Heart right ventricle (tissue), 16 donors: Measurements from ENCODE around the gene KIF6. TPM values are rescaled to one million over a fixed set of nuclear protein-coding genes. Genes with fewer than 3 reads are reported as not detected.

Source experiments
- ATAC-seq, 8 donors: fragments of 200-7000 bp; cut with Tn5 transposase; one replicate each; pipeline ENCODE4 v1.9.1; 2020; ENCODE audit warnings: mild to moderate bottlenecking in 8 of 8, moderate library complexity in 8 of 8, moderate number of reproducible peaks in 1 of 8
- DNase-seq, 2 donors: peaks; one replicate each; pipeline ENCODE4 v3.0.0-alpha.2; 2020
- H3K27ac ChIP-seq, 10 donors: fragments of 200-600 bp; sonication (generic) in 2 of 10; one replicate each; pipeline versions ENCODE4 v1.5.0 to v1.8.0; 2020 to 2022; ENCODE audit warnings: mild to moderate bottlenecking in 3 of 10
- H3K27me3 ChIP-seq, 7 donors: fragments of 200-600 bp; one replicate each; pipeline ENCODE4 v1.8.0; 2021 to 2022; ENCODE audit warnings: mild to moderate bottlenecking in 2 of 7
- H3K36me3 ChIP-seq, 9 donors: fragments of 200-600 bp; sonication (generic) in 1 of 9; one replicate each; pipeline versions ENCODE4 v1.5.0 to v1.8.0; 2020 to 2022; ENCODE audit warnings: mild to moderate bottlenecking in 2 of 9
- H3K4me1 ChIP-seq, 9 donors: fragments of 200-600 bp; sonication (generic) in 1 of 9; one replicate each; pipeline versions ENCODE4 v1.5.0 to v1.8.0; 2020 to 2022; ENCODE audit warnings: mild to moderate bottlenecking in 4 of 9
- H3K4me3 ChIP-seq, 10 donors: fragments of 200-600 bp; sonication (generic) in 2 of 10; one replicate each; pipeline versions ENCODE4 v1.5.0 to v1.8.0; 2020 to 2022; ENCODE audit warnings: mild to moderate bottlenecking in 7 of 10, moderate library complexity in 2 of 10
- H3K9me3 ChIP-seq, 11 donors: fragments of 200-600 bp in 10 of 11; sonication (generic) in 2 of 11; one replicate each; pipeline versions ENCODE4 v1.5.0 to v1.8.0; 2013 to 2022; ENCODE audit warnings: mild to moderate bottlenecking in 2 of 11, control low read depth in 1 of 11, moderate library complexity in 1 of 11
- CTCF ChIP-seq, 9 donors: fragments of 200-600 bp; sonication (generic) in 2 of 9; IDR thresholded peaks; one replicate each; pipeline versions ENCODE4 v1.5.0 to v1.8.0; 2021 to 2022; ENCODE audit warnings: antibody characterized with exemption in 9 of 9, mild to moderate bottlenecking in 5 of 9, moderate library complexity in 1 of 9
- WGBS, 2 donors: extraction: QIAGEN DNeasy Blood & Tissue Kit; methylation state at CpG; one replicate each; pipeline ENCODE4 v1.1.7; 2013; ENCODE audit warnings: inconsistent platforms in 1 of 2; 5-methylcytosine and 5-hydroxymethylcytosine counted together
- intact Hi-C, 10 donors: fragments of 100-400 bp; cut with DNase I; formaldehyde crosslinking; loops; one replicate each; pipeline versions ENCODE4 v1.11.1 to v1.14.2; 2022
- polyA plus RNA-seq, 2 donors: library from polyadenylated mRNA; stranded (reverse); fragments of 200-250 nt; gene quantifications; one replicate each; pipeline ENCODE4 v1.2.3, GENCODE V29; 2013
- total RNA-seq, 10 donors: library from RNA; stranded (reverse); fragmentation: NEBNext Ultra II Directional in 3 of 10; extraction: Animal tissue kit (Norgen Biotek cat#: 25700) in 3 of 10; gene quantifications; one replicate each; pipeline versions ENCODE4 v1.2.1 to v1.2.4, GENCODE V29; 2021 to 2023
- donor health status: Arrhythmogenic right ventricular cardiomyopathy.
- donor health status: ischemic (EF 13 %, LVEDD 7.1; RV severe dilation, severe dysfunction).
- donor health status: healthy with polysubstance abuse.
- donor health status: DM: no; HTN: yes; CAD: no.
- donor health status: DM: no; HTN: no; CAD: no.
- donor health status: ischemic (EF 25% LVEDD 6.9; RV normal size, moderate dysfunction).
- donor health status: ischemic (EF 25% LVEDD 5.7; RV mildly dilated, moderate dysfunction).
- donor health status: healthy.
- donor health status: DM: yes; HTN: yes; CAD: no.
- donor health status: Ischemic cardiomyopathy.
- donor health status: ischemic (EF 35%, LVEDD 5.7; RV mildly dilated, moderate dysfunction).
- donor health status: nonischemic (EF 11% LVEDD 7.7; RV severe dilation, severe dysfunction).
- donor health status: DM: yes; HTN: yes; CAD: no.
- donor health status: PGD.
- donor health status: ischemic (EF 29% LVEDD 5.4; RV normal size, mild dysfunction).
- donor health status: nonischemic (EF 23%, LVEDD 6.1; RV moderate dilation, normal function).

The KIF6 gene
- total and polyA plus RNA-seq, 12 donors: 0.01 to 1.6 (median 0.45) TPM; not detected in 2

GRCh38 chr6:39321761-39322160 is 403.4 kb downstream of the KIF6 start:
- intact Hi-C loops: no loop called here
- Histone ChIP-seq H3K36me3 (no peaks in the 10 kb centered on the region), H3K4me1 (peaks cover 0 to 10% (median 0%) of the 10 kb centered on the region in 9 donors), H3K27ac (no peak overlapping the region), H3K27me3 (peaks cover 0 to 19% (median 7%) of the 10 kb centered on the region in 7 donors), H3K4me3 (no peak overlapping the region), H3K9me3 (no peaks in the 10 kb centered on the region)
- WGBS, 2 donors: 46 to 49% methylated on average over 5 of the region's 5 CpGs
- TF ChIP-seq CTCF (IDR thresholded peaks at IDR 0.05): no peak
- ATAC-seq (no peak), DNase-seq (no peak)

- peaks cover 0 to 18% (median 4%) of the 10 kb centered on the region in 7 donors for H3K27me3 ChIP-seq
- WGBS, 2 donors: 58 to 65% methylated on average over 10 of the region's 10 CpGs
- no peak overlapping the region for H3K4me3 ChIP-seq
- no peaks in the 10 kb centered on the region for H3K36me3 ChIP-seq
- peaks cover 0 to 10% (median 0%) of the 10 kb centered on the region in 9 donors for H3K4me1 ChIP-seq
- DNase-seq: no peak
- peak overlapping the region in 3 of 10 donors; percentile 22 to 31 (median 26) for H3K27ac ChIP-seq
- no peaks in the 10 kb centered on the region for H3K9me3 ChIP-seq
- TF ChIP-seq CTCF (IDR thresholded peaks at IDR 0.05): no peak
- peak in 4 of 8 donors; percentile 14 to 38 (median 16) for ATAC-seq
- intact Hi-C loops: no loop called here
Measured at GRCh38 chr6:39320363-39320984, 404.7 kb downstream of the KIF6 start.

DNA sequence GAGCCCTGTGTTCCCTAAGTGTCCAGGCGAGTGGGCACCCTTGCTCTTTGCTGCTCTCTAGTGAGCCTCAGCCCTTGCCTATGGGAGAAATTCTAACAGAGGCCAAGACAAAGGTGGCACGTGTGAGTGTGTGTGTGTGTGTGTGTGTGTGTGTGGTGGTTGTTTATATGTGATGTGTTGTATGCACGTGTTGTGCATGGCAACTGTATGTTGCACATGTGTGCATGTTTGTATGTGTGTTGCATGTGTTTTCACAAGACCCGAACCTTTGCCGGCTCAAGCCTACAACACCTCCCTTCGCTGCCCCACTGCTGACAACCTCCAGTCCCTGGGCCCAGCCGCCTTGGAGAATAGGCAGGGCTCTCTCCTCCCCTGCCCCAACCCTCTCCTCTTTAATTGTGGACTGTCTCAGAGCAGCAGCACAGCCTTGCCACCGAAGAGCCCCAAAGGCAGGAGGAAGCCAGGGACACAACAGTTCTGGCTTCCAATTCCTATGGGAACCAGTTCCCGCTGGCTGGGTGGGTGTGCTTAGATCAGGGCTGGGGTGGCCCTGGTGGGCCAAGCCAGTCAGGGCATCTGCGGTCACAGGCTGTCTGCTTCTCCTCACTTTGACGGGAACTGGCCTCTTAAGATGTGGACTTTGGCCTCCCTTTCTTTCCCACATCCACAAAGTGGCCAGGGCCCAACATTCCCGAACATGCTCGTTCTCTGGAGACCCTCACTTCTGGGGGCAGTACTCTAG is 405.4 kb downstream of the KIF6 start:
- no peak for DNase-seq
- ATAC-seq: peak in 6 of 8 donors; percentile 25 to 66 (median 44)
- TF ChIP-seq CTCF (IDR thresholded peaks at IDR 0.05): no peak

DNA sequence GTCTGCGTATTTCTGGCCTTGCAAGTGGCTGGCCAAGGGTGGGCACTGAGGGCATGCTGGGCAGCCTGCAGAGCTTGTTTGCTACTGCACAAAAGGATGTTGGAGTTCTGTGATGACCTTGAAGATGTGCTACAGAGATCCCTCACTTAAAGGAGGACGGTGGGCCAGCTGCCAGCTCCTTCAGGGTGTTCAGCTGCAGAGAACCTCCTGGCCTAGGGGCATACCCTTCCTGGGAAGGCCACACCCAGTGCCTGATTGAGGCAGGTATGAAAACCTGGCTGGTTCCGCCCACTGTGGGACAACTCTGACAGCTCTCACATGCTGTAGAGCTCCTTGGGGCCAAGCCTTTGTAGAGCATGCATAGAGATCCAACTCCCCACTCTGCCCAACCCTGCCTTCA is 408.0 kb downstream of the KIF6 start:
- DNase-seq (no peak), ATAC-seq (no peak)
- H3K4me3 ChIP-seq: no peak overlapping the region
- no peak for TF ChIP-seq CTCF (IDR thresholded peaks at IDR 0.05)
- H3K27ac ChIP-seq: no peak overlapping the region
- H3K36me3 ChIP-seq: no peaks in the 10 kb centered on the region
- 86 to 96% methylated on average over 3 of the region's 3 CpGs for WGBS, 2 donors
- H3K4me1 ChIP-seq: peaks cover 4 to 24% (median 15%) of the 10 kb centered on the region in 9 donors
- intact Hi-C loops: no loop called here
- no peaks in the 10 kb centered on the region for H3K9me3 ChIP-seq
- H3K27me3 ChIP-seq: peaks cover 0 to 44% (median 33%) of the 10 kb centered on the region in 7 donors

More for the DNA sequence above, 405.4 kb downstream of the KIF6 start:
- Histone ChIP-seq H3K27me3 (peaks cover 0 to 24% (median 11%) of the 10 kb centered on the region in 7 donors), H3K27ac (peak overlapping the region in 1 of 10 donors; percentile 26), H3K4me3 (no peak overlapping the region), H3K9me3 (no peaks in the 10 kb centered on the region), H3K36me3 (no peaks in the 10 kb centered on the region), H3K4me1 (peaks cover 0 to 10% (median 0%) of the 10 kb centered on the region in 9 donors)
- WGBS, 2 donors: 54 to 65% methylated on average over 13 of the region's 13 CpGs
- intact Hi-C loops: no loop called here
